PFSK-1 (cell line): ENCODE results near the gene THSD4.

Source experiments
- FOXP2 ChIP-seq: optimal IDR thresholded peaks from 2 replicates; pipeline ENCODE3; 2011; ENCODE audit warnings: borderline replicate concordance, control low read depth, inconsistent platforms; ENCODE audit not compliant: insufficient read depth; ENCODE audit errors: extremely low read length, extremely low read depth
- POLR2AphosphoS5 ChIP-seq: IDR thresholded peaks from 2 replicates; pipeline ENCODE4 v1.6.1; 2012; ENCODE audit warnings: low read depth, mild to moderate bottlenecking, control low read depth, low read length, moderate library complexity
- SIN3A ChIP-seq: IDR thresholded peaks from 2 replicates; pipeline ENCODE4 v1.6.1; 2012; ENCODE audit warnings: mild to moderate bottlenecking, low read length, moderate library complexity, borderline replicate concordance; ENCODE audit not compliant: insufficient read depth
- TAF1 ChIP-seq: IDR thresholded peaks from 2 replicates; pipeline ENCODE4 v1.6.1; 2012; ENCODE audit warnings: low read length, control low read depth, borderline replicate concordance; ENCODE audit not compliant: insufficient read depth
- TF ChIP-seq, protein P1 (sequence below), 2 experiments: IDR thresholded peaks; 2 replicates each; pipeline versions ENCODE4 v1.6.1 to v1.8.0; 2011 to 2012; ENCODE audit warnings: low read depth in 2 of 2, low read length in 2 of 2, control low read depth in 1 of 2, inconsistent platforms in 1 of 2, mild to moderate bottlenecking in 1 of 2, moderate library complexity in 1 of 2; ENCODE audit not compliant: insufficient read depth in 1 of 2

THSD4 gene

DNA sequence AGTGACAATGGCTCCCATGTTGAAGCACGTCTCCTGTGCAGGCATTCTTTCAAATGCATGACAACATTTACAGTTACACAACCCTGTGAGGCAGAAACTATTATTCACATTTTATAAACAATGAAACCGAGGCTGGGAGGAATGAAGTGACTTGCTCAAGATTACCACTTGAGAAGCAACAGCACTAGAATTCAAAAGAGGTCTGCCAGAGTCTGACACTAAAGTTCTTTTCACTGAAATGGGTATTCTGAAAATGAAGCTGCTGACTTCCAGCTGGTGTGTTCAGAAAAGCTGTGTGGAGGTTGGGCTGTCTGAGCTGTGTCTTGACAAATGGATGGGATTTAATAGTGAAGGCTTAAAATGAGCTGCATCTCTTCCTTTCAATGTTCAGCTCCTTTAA lies 104.4 kb downstream of the THSD4 start:
- TF ChIP-seq POLR2AphosphoS5 (no peak), TAF1 (no peak), SIN3A (no peak), FOXP2 (no peak)
- TF ChIP-seq, protein P1, sequence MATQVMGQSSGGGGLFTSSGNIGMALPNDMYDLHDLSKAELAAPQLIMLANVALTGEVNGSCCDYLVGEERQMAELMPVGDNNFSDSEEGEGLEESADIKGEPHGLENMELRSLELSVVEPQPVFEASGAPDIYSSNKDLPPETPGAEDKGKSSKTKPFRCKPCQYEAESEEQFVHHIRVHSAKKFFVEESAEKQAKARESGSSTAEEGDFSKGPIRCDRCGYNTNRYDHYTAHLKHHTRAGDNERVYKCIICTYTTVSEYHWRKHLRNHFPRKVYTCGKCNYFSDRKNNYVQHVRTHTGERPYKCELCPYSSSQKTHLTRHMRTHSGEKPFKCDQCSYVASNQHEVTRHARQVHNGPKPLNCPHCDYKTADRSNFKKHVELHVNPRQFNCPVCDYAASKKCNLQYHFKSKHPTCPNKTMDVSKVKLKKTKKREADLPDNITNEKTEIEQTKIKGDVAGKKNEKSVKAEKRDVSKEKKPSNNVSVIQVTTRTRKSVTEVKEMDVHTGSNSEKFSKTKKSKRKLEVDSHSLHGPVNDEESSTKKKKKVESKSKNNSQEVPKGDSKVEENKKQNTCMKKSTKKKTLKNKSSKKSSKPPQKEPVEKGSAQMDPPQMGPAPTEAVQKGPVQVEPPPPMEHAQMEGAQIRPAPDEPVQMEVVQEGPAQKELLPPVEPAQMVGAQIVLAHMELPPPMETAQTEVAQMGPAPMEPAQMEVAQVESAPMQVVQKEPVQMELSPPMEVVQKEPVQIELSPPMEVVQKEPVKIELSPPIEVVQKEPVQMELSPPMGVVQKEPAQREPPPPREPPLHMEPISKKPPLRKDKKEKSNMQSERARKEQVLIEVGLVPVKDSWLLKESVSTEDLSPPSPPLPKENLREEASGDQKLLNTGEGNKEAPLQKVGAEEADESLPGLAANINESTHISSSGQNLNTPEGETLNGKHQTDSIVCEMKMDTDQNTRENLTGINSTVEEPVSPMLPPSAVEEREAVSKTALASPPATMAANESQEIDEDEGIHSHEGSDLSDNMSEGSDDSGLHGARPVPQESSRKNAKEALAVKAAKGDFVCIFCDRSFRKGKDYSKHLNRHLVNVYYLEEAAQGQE (IDR thresholded peaks at IDR 0.05; ENCODE audit: insufficient read depth in 1 of 2, low read depth in 2 of 2, low read length in 2 of 2) = no peak

DNA sequence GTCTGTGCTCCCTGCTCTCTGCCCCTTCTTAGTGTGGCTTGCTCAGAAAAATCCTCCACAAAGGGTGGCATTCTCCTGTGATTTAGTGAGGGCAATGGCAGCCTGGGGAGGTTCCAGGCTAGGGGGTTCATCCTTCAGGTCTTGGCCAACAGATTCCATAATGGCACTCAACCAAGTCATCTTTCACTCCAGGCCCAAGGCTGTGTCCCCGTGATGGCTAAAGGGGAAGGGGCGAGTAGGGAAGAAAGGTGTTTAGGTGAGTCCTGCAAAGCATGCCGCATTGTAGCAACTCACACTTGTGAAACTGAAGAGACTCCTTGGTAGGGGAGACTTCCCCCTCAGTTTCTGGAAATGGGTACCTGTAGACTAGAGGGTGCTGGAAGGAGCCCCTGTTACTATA lies 105.6 kb downstream of the THSD4 start:
- TF ChIP-seq POLR2AphosphoS5 (no peak), SIN3A (no peak), FOXP2 (no peak)
- TF ChIP-seq, protein P1 (IDR thresholded peaks at IDR 0.05; ENCODE audit: insufficient read depth in 1 of 2, low read depth in 2 of 2, low read length in 2 of 2) = no peak

DNA sequence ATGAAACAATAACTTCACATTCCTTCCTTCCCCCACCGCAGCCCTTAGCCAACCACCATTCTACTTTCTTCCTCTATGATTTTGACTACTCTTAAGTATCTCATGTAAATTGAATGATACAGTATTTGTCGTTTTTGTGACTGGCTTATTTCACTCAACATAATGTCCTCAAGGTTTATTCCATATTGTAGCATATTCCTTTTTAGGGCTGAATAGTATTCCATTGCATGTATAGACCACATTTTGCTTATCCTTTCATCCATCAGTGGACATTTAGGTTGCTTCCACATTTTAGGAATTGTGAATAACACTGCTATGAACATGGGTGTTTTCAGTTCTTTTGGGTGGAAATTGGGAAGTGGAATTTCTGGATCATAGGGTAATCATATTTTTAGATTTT lies 106.1 kb downstream of the THSD4 start:
- TF ChIP-seq, protein P1 (IDR thresholded peaks at IDR 0.05; ENCODE audit: insufficient read depth in 1 of 2, low read depth in 2 of 2, low read length in 2 of 2) = no peak
- TF ChIP-seq SIN3A = no peak
- TF ChIP-seq FOXP2 = no peak
- no peak for TF ChIP-seq TAF1
- no peak for TF ChIP-seq POLR2AphosphoS5

DNA sequence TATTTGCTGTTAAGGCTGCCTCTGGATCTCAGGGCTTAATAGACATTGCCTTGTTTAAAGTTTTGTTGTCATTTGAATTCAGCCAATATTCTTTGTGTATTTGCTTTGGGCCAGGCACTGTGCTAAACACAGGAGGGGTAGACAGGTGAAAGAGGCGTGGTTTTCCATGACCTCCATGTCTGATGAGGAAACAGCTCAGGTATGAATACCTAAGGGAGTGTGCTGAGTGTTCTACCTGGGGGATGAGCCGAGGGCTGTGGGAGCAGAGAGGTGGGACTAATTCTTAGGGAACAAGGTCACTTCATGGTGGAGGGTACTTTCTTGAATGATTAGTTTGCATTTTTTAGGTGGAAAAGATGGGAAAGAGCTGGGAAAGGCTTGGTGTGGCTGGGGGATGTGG lies 108.2 kb downstream of the THSD4 start:
- TF ChIP-seq TAF1 (no peak), POLR2AphosphoS5 (no peak), SIN3A (no peak), FOXP2 (no peak)
- TF ChIP-seq, protein P1 (IDR thresholded peaks at IDR 0.05; ENCODE audit: insufficient read depth in 1 of 2, low read depth in 2 of 2, low read length in 2 of 2) = no peak

DNA sequence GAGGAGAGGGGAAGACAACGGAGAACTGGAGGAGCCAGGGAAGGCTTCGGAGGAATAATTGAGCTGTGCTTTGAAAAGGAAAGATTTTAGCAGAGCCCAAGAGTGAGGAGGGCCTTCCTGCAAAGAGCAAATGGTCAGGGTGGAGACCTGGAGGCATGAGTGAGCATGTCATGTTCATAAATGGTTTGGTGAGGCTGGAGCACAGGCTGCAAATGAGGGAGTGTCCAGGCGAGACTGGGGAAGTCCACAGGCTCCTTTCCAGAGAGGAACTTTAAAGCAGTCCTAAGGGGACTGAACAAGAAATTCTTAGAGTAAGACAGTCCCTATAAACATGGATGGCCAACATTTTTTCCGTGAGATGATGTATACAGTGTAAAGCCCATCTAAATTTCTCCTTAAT lies 108.8 kb downstream of the THSD4 start:
- TF ChIP-seq SIN3A = no peak
- TF ChIP-seq FOXP2 = no peak
- TF ChIP-seq TAF1 = no peak
- TF ChIP-seq POLR2AphosphoS5 = no peak
- TF ChIP-seq, protein P1 (IDR thresholded peaks at IDR 0.05; ENCODE audit: insufficient read depth in 1 of 2, low read depth in 2 of 2, low read length in 2 of 2) = no peak
